Measurements from ENCODE around the gene GAS7. TPM values are rescaled to one million over a fixed set of nuclear protein-coding genes. Genes with fewer than 3 reads are reported as not detected.

The GAS7 gene
- total and polyA plus RNA-seq, 10 of the 15 experiments (the other 5 are each of a cell fraction or from before 2014, with no cell fraction given): 2.3 to 53.4 (median 24.0) TPM

DNA sequence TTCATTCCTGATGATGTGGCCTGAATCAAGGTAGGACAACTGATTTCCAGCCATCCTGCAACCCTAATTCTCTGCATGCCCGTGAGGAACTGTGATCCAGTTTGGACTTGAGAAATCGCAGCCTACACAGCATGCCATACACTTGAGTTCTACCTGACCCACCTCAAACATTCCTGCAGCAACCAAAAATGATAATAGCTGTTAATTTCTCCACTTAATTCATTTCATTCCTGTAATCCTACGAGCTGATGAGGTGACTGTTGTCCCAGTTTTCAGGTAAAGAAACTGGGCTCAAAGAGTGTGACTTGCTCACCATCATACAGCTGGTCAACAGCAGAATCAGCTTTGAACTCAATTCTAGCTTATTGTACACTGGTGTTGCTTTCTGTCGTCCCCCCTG lies 2.2 kb upstream of the GAS7 start (continued):
- TF ChIP-seq, protein P1, sequence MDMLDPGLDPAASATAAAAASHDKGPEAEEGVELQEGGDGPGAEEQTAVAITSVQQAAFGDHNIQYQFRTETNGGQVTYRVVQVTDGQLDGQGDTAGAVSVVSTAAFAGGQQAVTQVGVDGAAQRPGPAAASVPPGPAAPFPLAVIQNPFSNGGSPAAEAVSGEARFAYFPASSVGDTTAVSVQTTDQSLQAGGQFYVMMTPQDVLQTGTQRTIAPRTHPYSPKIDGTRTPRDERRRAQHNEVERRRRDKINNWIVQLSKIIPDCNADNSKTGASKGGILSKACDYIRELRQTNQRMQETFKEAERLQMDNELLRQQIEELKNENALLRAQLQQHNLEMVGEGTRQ (IDR thresholded peaks at IDR 0.05; ENCODE audit: borderline replicate concordance, low read depth, low read length): no peak

GRCh38 chr17:10200016-10200415 lies 1.6 kb upstream of the GAS7 start:
- no peak overlapping the region for H2AFZ ChIP-seq (ENCODE audit: control insufficient read depth, low read depth, low read length)
- no peaks in the 10 kb centered on the region; a peak in 2 of 4 replicates for H3K27me3 ChIP-seq (replicated peaks in 1 of 2; ENCODE audit: control insufficient read depth in 2 of 2, insufficient read depth in 2 of 2, low read length in 1 of 2)
- H3K4me1 ChIP-seq (ENCODE audit: control insufficient read depth, insufficient read depth, low read length): peaks cover 4% of the 10 kb centered on the region; the same call in 1 of the 2 replicates
- H3K27ac ChIP-seq (ENCODE audit: control insufficient read depth, insufficient read depth): no peak overlapping the region
- TF ChIP-seq, protein P2, sequence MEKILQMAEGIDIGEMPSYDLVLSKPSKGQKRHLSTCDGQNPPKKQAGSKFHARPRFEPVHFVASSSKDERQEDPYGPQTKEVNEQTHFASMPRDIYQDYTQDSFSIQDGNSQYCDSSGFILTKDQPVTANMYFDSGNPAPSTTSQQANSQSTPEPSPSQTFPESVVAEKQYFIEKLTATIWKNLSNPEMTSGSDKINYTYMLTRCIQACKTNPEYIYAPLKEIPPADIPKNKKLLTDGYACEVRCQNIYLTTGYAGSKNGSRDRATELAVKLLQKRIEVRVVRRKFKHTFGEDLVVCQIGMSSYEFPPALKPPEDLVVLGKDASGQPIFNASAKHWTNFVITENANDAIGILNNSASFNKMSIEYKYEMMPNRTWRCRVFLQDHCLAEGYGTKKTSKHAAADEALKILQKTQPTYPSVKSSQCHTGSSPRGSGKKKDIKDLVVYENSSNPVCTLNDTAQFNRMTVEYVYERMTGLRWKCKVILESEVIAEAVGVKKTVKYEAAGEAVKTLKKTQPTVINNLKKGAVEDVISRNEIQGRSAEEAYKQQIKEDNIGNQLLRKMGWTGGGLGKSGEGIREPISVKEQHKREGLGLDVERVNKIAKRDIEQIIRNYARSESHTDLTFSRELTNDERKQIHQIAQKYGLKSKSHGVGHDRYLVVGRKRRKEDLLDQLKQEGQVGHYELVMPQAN (conservative IDR thresholded peaks at IDR 0.05): no peak
- TF ChIP-seq FOS (IDR thresholded peaks at IDR 0.05; ENCODE audit: borderline replicate concordance, extremely low read depth, insufficient read length) (no peak), ZNF592 (IDR thresholded peaks at IDR 0.05) (no peak), MTA3 (IDR thresholded peaks at IDR 0.05; ENCODE audit: borderline replicate concordance, low read length) (no peak)
- TF ChIP-seq, protein P3, sequence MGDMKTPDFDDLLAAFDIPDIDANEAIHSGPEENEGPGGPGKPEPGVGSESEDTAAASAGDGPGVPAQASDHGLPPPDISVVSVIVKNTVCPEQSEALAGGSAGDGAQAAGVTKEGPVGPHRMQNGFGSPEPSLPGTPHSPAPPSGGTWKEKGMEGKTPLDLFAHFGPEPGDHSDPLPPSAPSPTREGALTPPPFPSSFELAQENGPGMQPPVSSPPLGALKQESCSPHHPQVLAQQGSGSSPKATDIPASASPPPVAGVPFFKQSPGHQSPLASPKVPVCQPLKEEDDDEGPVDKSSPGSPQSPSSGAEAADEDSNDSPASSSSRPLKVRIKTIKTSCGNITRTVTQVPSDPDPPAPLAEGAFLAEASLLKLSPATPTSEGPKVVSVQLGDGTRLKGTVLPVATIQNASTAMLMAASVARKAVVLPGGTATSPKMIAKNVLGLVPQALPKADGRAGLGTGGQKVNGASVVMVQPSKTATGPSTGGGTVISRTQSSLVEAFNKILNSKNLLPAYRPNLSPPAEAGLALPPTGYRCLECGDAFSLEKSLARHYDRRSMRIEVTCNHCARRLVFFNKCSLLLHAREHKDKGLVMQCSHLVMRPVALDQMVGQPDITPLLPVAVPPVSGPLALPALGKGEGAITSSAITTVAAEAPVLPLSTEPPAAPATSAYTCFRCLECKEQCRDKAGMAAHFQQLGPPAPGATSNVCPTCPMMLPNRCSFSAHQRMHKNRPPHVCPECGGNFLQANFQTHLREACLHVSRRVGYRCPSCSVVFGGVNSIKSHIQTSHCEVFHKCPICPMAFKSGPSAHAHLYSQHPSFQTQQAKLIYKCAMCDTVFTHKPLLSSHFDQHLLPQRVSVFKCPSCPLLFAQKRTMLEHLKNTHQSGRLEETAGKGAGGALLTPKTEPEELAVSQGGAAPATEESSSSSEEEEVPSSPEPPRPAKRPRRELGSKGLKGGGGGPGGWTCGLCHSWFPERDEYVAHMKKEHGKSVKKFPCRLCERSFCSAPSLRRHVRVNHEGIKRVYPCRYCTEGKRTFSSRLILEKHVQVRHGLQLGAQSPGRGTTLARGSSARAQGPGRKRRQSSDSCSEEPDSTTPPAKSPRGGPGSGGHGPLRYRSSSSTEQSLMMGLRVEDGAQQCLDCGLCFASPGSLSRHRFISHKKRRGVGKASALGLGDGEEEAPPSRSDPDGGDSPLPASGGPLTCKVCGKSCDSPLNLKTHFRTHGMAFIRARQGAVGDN (IDR thresholded peaks at IDR 0.05): no peak
- ChIA-PET SMC1A (ENCODE audit: uncharacterized antibody, unreplicated experiment) (no interaction called here), POLR2A (no interaction called here), CTCF (no interaction called here), RAD21 (ENCODE audit: unreplicated experiment) (no interaction called here)
- ATAC-seq (no peak), DNase-seq (ENCODE audit: low read depth, low spot score) (no peak), FAIRE-seq (no peak)
- intact Hi-C loops (cut with micrococcal nuclease; ENCODE audit: unreplicated experiment): no loop called here
- in situ Hi-C loops (cut with MboI): no loop called here
- H3K4me2 ChIP-seq (ENCODE audit: control insufficient read depth, insufficient read depth): no peak overlapping the region
- no TSS peak for BruUV-seq (replicated peaks)
- no peaks in the 10 kb centered on the region for H3K36me3 ChIP-seq (ENCODE audit: control insufficient read depth in 2 of 2, insufficient read depth in 2 of 2, low read length in 1 of 2)
- H4K20me1 ChIP-seq (ENCODE audit: control insufficient read depth, insufficient read depth): no peaks in the 10 kb centered on the region
- H3K4me3 ChIP-seq: no peak overlapping the region
- no peak overlapping the region for H3K9ac ChIP-seq (ENCODE audit: control insufficient read depth, insufficient read depth, low read length)
- no peaks in the 10 kb centered on the region for H3K79me2 ChIP-seq (ENCODE audit: control insufficient read depth, insufficient read depth, low read length)
- peaks cover 8% of the 10 kb centered on the region; the same call in 2 of the 3 replicates for H3K9me3 ChIP-seq (replicated peaks; ENCODE audit: control insufficient read depth, insufficient read depth, low read length)
- 0% methylated on average over 3 of the region's 3 CpGs for WGBS (ENCODE audit: insufficient coverage, insufficient replicate concordance, low lambda C conversion rate, missing lambda C conversion rate)
